GM12873 (cell line): ENCODE data around the gene STAC2.
A peak's percentile ranks its signal among the peaks of the same experiment; 100 is the strongest.

ENCODE experiments used
- TF ChIP-seq, protein P1 (sequence below): IDR thresholded peaks from 2 replicates; pipeline ENCODE4 v1.5.1; 2012; ENCODE audit warnings: low read depth, mild to moderate bottlenecking, moderate library complexity, low read length, control low read depth; ENCODE audit not compliant: insufficient read depth; ENCODE audit errors: missing control alignments

The STAC2 gene

DNA sequence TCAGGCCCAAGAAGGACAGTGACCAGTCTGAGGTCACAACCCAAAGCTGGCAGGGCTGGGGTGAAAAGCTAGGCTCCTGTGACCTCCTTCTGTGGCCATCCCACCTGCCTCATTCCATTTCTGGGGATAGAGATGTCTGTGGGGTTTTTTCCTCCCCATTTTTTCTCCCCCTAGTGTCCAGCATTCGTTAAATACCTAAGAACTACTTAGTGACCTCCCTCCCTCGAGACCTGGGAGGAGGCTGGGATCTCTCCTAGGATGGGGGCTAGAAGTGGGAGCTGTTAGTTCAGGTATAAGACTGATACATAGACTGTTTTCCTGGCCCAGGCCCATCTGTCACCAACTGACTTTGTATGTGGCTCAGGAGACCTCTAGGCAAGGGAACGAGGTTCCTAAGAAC is 20.5 kb upstream of the STAC2 start:
- TF ChIP-seq, protein P1, sequence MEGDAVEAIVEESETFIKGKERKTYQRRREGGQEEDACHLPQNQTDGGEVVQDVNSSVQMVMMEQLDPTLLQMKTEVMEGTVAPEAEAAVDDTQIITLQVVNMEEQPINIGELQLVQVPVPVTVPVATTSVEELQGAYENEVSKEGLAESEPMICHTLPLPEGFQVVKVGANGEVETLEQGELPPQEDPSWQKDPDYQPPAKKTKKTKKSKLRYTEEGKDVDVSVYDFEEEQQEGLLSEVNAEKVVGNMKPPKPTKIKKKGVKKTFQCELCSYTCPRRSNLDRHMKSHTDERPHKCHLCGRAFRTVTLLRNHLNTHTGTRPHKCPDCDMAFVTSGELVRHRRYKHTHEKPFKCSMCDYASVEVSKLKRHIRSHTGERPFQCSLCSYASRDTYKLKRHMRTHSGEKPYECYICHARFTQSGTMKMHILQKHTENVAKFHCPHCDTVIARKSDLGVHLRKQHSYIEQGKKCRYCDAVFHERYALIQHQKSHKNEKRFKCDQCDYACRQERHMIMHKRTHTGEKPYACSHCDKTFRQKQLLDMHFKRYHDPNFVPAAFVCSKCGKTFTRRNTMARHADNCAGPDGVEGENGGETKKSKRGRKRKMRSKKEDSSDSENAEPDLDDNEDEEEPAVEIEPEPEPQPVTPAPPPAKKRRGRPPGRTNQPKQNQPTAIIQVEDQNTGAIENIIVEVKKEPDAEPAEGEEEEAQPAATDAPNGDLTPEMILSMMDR = no peak

DNA sequence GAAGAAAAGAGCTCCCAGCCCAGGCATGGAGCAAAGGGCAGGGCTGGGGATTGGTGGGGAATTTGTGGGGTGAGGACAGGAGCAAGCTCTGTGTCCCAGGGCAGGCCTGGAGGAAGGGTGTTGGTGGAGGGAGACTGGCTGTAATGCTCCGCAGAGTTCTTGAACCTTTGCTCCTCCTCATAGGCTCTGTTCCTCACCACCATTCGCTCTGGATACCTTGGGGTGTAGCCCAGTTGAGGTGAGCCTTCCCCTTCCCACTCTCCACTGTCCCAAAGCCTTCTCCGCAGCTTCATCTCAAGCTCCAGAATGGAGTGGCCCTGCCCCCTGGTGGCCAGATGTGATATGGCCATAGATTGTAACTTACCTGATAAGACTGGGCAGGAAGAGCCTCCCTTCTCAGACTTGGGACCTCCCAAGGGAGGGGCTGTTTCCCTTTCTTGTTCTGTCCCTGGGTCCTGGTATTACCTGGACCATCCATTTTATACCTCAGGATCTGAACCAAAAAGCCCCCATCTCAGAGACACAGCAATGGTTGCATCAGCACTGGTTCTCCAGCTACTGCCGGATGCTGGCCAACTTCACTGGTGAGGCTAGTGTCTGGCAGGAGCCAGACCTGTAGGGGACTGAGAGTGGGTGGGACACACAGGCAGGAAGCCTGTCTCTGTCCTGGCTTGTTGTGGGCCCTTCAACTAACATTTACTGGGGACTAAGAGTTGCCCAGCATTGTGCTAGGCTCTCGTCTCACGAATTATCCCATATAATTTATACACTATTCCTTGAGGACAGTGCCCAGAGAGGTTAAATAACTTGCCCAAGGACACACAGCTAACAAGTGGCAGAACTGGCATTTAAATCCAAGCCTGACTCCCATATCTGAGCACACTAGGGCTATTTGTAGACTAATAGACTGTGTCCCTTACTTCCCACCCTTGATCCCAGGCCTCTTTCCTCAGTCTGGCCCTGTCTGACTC is 19.1 kb upstream of the STAC2 start:
- TF ChIP-seq, protein P1 = peak; percentile 96

DNA sequence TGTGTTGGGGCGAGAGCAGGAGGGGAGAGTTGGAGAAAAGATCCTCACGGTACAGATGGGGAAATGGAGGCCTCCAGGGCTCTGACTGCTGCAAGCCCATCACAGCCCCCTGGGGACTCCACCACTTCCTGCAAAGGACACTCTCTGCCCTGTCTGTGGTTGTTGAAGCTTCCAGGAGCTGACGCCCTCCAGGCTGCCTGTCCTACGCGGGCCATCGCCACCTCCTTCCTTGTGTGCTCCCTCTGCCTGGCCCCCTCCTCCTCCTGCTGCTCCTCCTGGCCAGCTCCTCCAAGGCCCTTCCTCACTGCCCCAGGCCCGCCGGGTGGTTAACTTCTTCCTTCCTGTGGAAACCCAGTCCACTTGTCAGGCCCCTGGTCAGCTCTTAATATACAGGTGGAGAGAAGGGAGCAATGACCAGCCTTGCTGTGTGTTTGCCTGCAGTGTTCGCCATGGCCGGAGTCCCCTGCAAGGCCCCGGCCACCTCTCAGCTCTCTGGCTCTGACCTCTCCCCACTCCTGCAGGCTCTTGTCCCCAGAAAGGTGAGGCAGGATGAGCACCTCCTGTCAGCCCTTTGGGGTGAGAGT is 18.4 kb upstream of the STAC2 start:
- TF ChIP-seq, protein P1 = no peak

DNA sequence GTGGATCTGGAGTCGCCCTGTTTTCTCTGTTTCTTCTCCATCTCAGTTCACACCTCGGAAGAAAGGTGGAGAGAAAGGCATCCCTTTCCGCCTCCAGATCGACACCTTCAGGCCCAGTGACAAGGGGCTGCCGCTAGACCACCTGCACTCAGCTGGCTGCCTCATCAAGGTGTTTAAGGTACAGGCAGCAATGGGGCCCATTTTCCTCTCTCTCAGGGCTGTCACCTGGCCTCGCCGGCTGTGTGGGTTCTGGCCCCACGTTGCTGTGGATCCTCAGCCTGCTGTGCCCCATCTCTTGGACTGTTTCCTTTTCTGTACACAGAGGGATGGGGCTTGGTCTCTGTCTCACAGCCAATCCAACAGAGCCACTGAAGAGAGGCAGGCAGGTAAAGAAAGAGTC is 17.4 kb upstream of the STAC2 start:
- TF ChIP-seq, protein P1 = no peak

DNA sequence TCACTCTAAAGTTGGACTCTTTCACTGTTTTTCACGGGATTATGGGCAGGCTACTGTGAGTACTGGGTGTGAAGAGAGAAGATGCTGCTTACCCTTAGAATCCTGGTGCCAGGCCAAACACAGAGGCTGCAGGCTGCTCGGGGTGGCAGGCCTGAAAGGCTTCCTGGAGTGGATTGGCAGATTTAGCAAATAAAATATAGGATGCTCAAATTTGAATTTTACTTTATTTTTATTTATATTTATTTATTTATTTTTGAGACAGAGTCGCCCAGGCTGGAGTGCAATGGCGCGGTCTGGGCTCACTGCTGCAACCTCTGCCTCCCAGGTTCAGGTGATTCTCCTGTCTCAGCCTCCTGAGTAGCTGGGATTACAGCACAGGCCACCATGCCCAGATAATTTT is 14.9 kb upstream of the STAC2 start:
- TF ChIP-seq, protein P1 = no peak

DNA sequence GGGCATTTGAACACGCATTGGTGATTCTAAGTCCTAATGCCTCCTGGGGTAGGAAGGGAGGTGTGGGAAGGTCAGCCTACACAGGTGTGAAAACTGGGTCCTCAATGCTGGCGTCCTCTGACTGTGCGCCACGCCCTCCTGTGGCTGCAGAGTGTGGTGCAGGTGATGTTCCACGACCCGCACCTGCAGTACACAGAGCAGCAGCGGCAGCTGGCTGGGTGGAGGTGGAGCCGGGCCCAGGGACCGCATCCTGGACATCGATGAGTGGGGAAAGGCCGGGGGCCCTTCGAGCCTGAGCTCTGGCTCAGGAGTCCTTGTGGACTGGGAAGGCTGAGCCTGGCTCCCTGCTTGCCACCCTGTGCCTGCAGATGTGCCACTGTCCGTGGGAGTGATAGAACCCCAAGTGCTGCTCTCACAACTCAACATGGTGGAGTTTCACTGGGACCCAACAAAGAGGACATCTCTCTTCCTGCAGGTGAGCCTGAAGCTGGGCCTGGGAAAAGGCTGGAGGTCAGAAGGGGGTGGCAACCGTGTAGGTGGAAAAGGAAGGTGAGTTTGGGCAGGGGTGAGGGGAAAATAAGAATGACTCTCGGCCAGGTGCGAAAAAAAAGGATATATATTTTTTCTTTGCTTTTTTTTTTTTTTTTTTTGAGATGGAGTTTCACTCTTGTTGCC is 14.0 kb upstream of the STAC2 start:
- TF ChIP-seq, protein P1 = peak; percentile 89
